Esophagus (tissue), 2 donors: ENCODE data around the gene THSD4. TPM values are rescaled to one million over a fixed set of nuclear protein-coding genes. Genes with fewer than 3 reads are reported as not detected.
"Not testable (repeated sequence)": the region's sequence is repeated elsewhere in the genome, so short reads cannot be mapped to it uniquely, and the experiment has no call there.

Experiments used
- H3K27ac ChIP-seq, 2 donors: one replicate each; pipeline ENCODE4 v1.5.1; 2013; ENCODE audit warnings: low read depth in 2 of 2, mild to moderate bottlenecking in 2 of 2, inconsistent platforms in 1 of 2, low read length in 1 of 2, moderate library complexity in 1 of 2
- H3K27me3 ChIP-seq, 2 donors: one replicate each; pipeline ENCODE4 v1.6.1; 2013; ENCODE audit warnings: low read length in 2 of 2, control low read depth in 1 of 2, mild to moderate bottlenecking in 1 of 2; ENCODE audit not compliant: insufficient read depth in 2 of 2, control insufficient read depth in 1 of 2
- H3K36me3 ChIP-seq, 2 donors: one replicate each; pipeline ENCODE4 v1.6.1; 2013; ENCODE audit warnings: low read length in 1 of 2; ENCODE audit not compliant: control insufficient read depth in 2 of 2, insufficient read depth in 2 of 2
- H3K4me1 ChIP-seq, 2 donors: one replicate each; pipeline ENCODE4 v1.6.1; 2013; ENCODE audit warnings: low read length in 1 of 2; ENCODE audit not compliant: control insufficient read depth in 2 of 2, insufficient read depth in 2 of 2
- H3K4me3 ChIP-seq, 2 donors: one replicate each; pipeline ENCODE4 v1.5.1; 2013; ENCODE audit warnings: low read length in 2 of 2, mild to moderate bottlenecking in 2 of 2, low read depth in 1 of 2, moderate library complexity in 1 of 2
- H3K9me3 ChIP-seq, 2 donors: one replicate each; pipeline ENCODE4 v1.6.1; 2013; ENCODE audit warnings: mild to moderate bottlenecking in 2 of 2, low read depth in 1 of 2, low read length in 1 of 2, moderate library complexity in 1 of 2; ENCODE audit not compliant: control insufficient read depth in 2 of 2, insufficient read depth in 1 of 2
- WGBS, 2 donors: extraction: QIAGEN DNeasy Blood & Tissue Kit; methylation state at CpG; one replicate each; pipeline ENCODE4 v1.1.7; 2013; 5-methylcytosine and 5-hydroxymethylcytosine counted together
- polyA plus RNA-seq, 2 donors: library from polyadenylated mRNA; stranded (reverse); fragments of 200-250 nt; gene quantifications; one replicate each; pipeline ENCODE4 v1.2.3, GENCODE V29; 2013
- donor health status: healthy with polysubstance abuse.
- donor health status: Bipolar disorder and iron deficiency.

The THSD4 gene
- polyA plus RNA-seq, 2 donors: 34.1 to 49.7 TPM

DNA sequence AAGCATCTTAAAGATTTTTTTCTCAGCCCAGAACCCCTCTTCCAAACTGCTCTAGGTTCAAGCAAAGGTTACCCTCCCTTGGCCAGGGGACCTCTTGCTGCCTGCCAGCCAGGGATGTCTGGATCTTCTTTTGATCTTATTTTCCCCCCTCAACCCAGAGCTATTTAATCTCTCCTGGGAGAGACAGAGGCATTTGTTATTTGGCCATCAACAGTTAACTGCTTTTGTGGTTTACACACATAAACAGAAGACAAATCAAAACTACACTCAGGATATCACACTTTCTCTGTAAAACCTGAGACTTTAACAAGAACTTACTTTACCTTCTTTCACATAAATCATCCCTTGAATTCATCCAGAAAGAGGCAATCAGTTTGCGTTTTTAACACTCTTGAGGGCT, 272.5 kb downstream of the THSD4 start:
- Histone ChIP-seq H3K9me3 (no peaks in the 10 kb centered on the region), H3K36me3 (no peaks in the 10 kb centered on the region), H3K4me1 (no peaks in the 10 kb centered on the region), H3K27ac (no peak overlapping the region), H3K27me3 (no peaks in the 10 kb centered on the region), H3K4me3 (no peak overlapping the region)
- WGBS, 2 donors: 79 to 88% methylated on average over 1 of the region's 1 CpG

DNA sequence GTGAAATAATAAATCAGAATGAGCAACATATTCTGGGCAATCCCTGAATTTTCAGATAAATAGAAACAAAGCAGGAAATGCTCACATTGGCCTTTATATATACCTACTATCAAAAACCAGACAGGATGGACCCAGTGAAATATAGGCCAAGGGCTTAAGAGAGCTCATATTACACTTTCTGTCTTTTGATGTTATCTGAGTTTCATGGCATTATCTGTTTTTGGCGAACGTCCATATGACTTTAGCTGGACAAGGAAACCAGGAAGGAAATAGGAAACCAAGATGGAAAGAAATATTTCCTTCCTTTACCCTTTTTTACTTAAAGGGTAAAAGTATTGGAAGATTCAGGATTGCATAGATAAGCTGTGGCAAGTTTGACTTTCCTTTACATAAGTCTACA, 274.8 kb downstream of the THSD4 start:
- Histone ChIP-seq H3K36me3 (no peaks in the 10 kb centered on the region), H3K4me3 (no peak overlapping the region), H3K27ac (no peak overlapping the region), H3K9me3 (no peaks in the 10 kb centered on the region), H3K27me3 (no peaks in the 10 kb centered on the region), H3K4me1 (no peaks in the 10 kb centered on the region)
- 68 to 75% methylated on average over 2 of the region's 2 CpGs for WGBS, 2 donors

DNA sequence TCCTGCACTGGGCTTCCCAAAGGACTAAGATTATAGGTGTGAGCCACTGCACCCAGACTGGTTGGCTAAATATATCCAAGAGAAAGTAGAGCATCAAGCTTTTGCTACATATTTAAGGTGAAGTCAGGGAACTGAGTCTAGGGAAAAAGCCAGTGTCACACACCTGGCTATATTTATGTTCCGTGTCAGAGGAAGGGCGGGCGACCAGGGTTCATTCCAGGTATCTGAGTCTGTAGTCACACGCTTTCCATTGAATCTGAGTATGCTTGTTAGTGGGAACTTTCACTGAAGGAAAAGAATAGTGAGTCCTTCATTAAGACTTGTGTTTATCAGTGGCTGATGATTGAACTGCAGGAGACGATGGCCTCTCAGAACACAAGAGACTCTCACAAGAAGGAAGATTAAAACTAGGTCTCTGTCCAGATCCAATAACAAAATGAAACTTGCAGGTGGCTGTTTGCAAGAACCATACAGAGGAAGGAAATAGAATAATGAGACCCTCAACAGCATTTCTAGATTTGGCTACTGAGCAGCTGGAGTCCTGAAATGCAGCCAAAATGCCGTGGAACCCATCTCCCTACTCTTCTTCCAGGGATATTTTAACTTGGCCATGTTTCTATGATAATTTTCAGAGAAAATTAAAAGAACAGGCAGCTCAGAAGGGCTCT, 276.3 kb downstream of the THSD4 start:
- H3K4me1 ChIP-seq: no peaks in the 10 kb centered on the region
- no peaks in the 10 kb centered on the region for H3K9me3 ChIP-seq
- no peak overlapping the region for H3K27ac ChIP-seq
- H3K36me3 ChIP-seq: no peaks in the 10 kb centered on the region
- 65 to 74% methylated on average over 6 of the region's 6 CpGs for WGBS, 2 donors
- H3K4me3 ChIP-seq: no peak overlapping the region
- no peaks in the 10 kb centered on the region for H3K27me3 ChIP-seq

DNA sequence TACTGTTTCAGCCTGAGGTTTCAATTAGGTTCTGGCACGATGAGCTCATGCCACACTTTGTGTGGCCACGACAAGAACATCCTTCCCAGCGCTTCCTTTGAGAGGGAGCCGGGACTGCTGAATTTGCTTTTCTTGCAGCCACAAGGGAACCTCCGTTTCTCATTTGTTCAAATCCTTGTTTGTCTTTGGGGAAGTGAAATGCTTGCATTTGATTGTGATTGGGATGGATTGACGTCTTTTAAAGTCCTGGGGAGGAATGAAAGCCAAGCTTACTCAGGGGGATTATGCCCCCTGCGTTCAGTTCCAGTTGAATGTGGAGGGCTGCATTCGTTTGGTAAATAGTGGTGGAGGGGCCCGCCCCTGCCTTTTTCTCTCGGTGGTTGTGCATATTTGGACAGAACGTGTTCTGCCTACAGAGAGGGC, 277.6 kb downstream of the THSD4 start:
- no peak overlapping the region for H3K4me3 ChIP-seq
- no peak overlapping the region for H3K27ac ChIP-seq
- H3K36me3 ChIP-seq: no peaks in the 10 kb centered on the region
- no peaks in the 10 kb centered on the region for H3K9me3 ChIP-seq
- no peaks in the 10 kb centered on the region for H3K27me3 ChIP-seq
- no peaks in the 10 kb centered on the region for H3K4me1 ChIP-seq
- WGBS, 2 donors: 58 to 67% methylated on average over 11 of the region's 11 CpGs

DNA sequence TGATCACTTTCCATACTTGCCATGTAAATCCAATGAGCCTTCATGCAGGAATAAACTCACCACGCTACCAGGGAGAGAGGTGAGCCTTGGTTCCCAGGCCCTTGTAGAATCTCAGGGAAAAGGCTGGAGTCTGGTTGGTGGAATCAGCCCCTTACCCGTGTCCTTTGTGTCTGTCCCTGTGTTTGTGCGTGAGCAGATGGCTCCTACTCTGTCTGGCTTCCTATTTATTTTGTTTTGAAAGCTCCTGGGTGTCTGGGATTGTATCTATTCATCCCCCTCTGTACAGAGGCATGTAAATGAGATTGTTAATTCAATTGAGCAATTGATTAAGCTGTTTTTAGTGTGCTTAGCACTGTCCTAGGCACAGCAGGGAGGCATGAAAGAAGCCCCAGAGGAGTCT, 278.1 kb downstream of the THSD4 start:
- Histone ChIP-seq H3K27ac (no peak overlapping the region), H3K9me3 (no peaks in the 10 kb centered on the region)

DNA sequence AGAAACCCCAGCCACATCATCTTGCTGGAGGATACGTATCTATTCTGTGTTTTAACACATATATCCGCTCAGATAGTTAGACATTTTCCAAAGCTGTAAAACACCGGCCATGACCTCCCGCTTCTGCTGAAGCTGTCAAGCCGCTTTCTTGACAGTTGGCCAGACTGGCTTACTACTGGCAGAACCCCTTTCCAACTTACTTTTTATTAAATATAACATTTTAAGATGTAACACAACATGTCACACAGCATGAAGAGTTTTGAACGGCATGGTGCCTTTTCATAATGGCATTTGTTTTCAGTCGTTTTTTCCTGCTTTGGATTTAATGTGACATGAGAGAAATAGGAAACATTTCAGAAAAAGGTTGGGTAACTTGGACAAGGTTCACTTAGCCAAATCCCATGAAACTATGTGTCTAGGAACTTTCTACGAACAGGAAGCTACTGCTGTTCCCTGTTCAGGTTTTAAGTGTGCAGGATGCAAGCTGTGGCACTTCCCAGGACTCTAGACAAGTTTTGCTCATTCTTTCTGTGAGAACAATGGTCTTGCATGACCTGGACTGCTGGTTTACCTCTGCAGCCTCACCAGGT, 281.4 kb downstream of the THSD4 start:
- H3K27me3 ChIP-seq: no peaks in the 10 kb centered on the region
- H3K36me3 ChIP-seq: no peaks in the 10 kb centered on the region
- no peaks in the 10 kb centered on the region for H3K4me1 ChIP-seq
- H3K4me3 ChIP-seq: no peak overlapping the region
- no peaks in the 10 kb centered on the region for H3K9me3 ChIP-seq
- WGBS, 2 donors: 55 to 57% methylated on average over 8 of the region's 8 CpGs
- H3K27ac ChIP-seq: peak overlapping the region in 1 of 2 donors; percentile 36

More for the DNA sequence above, 278.1 kb downstream of the THSD4 start:
- Histone ChIP-seq H3K36me3 (no peaks in the 10 kb centered on the region), H3K27me3 (no peaks in the 10 kb centered on the region), H3K4me1 (no peaks in the 10 kb centered on the region), H3K4me3 (no peak overlapping the region)
- 85 to 86% methylated on average over 3 of the region's 3 CpGs for WGBS, 2 donors

DNA sequence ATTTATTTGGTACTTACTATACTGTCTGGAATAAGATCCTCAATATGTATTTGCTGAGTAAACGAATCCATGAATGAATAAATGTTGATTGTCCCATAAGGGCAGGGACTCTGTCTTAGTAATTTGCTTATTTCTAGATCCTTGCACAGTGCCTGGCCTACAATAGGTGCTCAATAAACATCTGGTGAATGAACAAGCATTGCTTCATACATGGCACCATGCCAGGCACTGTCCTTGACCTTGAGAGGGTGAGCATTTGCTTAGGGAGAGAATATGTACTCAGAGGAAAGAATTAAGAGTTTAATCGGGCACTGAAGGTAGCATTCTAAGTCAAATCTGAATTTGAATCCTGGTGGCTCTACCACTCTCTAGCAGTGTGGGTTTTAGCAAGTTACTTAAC, 282.1 kb downstream of the THSD4 start:
- H3K27ac ChIP-seq: no peak overlapping the region
- 60 to 79% methylated on average over 2 of the region's 2 CpGs for WGBS, 2 donors

DNA sequence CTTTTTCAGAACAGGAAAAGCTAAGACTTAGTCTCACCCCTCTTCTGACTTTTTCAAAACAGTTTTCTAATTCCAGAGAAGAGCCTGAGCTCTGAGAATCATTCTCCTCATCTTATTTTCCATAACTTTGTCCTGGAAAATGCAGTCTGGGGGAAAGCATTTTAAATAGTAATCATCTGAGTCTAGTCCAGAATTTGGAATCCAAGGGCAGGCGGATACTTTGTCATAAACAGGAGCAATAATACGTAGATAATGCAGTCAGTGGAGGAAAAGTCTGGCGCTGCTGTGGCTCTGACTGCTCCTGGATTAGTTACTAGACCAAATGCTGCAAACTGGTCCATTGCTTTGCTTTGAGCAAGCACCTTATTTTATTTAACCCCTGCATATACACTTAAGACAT, 285.0 kb downstream of the THSD4 start:
- no peak overlapping the region for H3K4me3 ChIP-seq
- WGBS, 2 donors: 52% methylated on average over 3 of the region's 3 CpGs
- no peaks in the 10 kb centered on the region for H3K27me3 ChIP-seq
- no peaks in the 10 kb centered on the region for H3K4me1 ChIP-seq
- H3K9me3 ChIP-seq: no peaks in the 10 kb centered on the region
- peak overlapping the region in 1 of 2 donors; percentile 27 for H3K27ac ChIP-seq
- H3K36me3 ChIP-seq: no peaks in the 10 kb centered on the region

More for the DNA sequence above, 282.1 kb downstream of the THSD4 start:
- no peak overlapping the region for H3K4me3 ChIP-seq
- no peaks in the 10 kb centered on the region for H3K27me3 ChIP-seq
- H3K9me3 ChIP-seq: no peaks in the 10 kb centered on the region
- H3K4me1 ChIP-seq: no peaks in the 10 kb centered on the region
- no peaks in the 10 kb centered on the region for H3K36me3 ChIP-seq

DNA sequence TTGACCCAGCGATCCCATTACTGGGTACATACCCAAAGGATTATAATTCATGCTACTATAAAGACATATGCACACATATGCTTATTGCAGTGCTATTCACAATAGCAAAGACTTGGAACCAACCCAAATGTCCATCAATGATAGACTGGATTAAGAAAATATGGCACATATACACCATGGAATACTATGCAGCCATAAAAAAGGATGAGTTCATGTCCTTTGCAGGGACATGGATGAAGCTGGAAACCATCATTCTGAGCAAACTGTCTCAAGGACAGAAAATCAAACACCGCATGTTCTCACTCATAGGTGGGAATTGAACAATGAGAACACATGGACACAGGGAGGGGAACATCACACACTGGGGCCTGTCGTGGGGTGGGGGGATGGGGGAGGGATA, 286.5 kb downstream of the THSD4 start:
- not testable (repeated sequence) for H3K27ac ChIP-seq, H3K4me1 ChIP-seq, H3K4me3 ChIP-seq, H3K36me3 ChIP-seq, H3K27me3 ChIP-seq, H3K9me3 ChIP-seq
- WGBS, 2 donors: 84 to 88% methylated on average over 3 of the region's 3 CpGs

DNA sequence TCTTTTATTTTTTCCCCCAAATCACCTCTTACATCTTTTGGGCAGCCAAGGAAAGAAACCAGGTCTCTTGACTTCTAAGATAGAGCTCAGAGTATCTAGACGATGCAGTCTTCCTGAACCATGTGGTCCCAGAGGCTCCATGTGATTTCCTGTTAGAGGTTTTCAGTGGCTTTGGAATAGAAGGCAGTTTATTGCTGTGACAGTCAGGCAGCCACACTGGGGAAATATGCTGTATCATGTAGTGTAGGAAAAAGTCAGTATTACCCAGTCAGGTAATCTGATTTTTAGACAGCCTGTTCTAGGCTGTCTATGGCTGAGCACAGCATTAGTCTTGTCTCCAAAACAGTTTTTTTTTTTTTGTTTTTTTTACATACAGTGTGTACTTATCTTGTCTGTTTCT, 294.3 kb downstream of the THSD4 start:
- Histone ChIP-seq H3K4me1 (peaks cover 2 to 4% of the 10 kb centered on the region in 2 donors), H3K27ac (no peak overlapping the region), H3K36me3 (no peaks in the 10 kb centered on the region), H3K9me3 (no peaks in the 10 kb centered on the region), H3K4me3 (no peak overlapping the region), H3K27me3 (no peaks in the 10 kb centered on the region)
- 41 to 64% methylated on average over 1 of the region's 1 CpG for WGBS, 2 donors
